OCI-LY7 (cell line): ENCODE results near the gene AGER. TPM values are rescaled to one million over a fixed set of nuclear protein-coding genes. Genes with fewer than 3 reads are reported as not detected.

ENCODE experiments used
- BruUV-seq: library from RNA; stranded (reverse); fragments of 400-500 nt; replicated peaks from 2 replicates; lab custom pipeline; 2021; lab: Mats Ljungman, UMichigan
- CTCF ChIA-PET: fragments of 300-600 bp; sonication (Branson Sonifier 250); formaldehyde crosslinking; loops from one replicate; lab custom pipeline; 2022; ENCODE audit warnings: antibody characterized with exemption; ENCODE audit not compliant: unreplicated experiment; lab: Charles Lee
- POLR2A ChIA-PET: fragments of 300-600 bp; sonication (Branson Sonifier 250); formaldehyde crosslinking; loops from one replicate; lab custom pipeline; 2022; ENCODE audit warnings: antibody characterized with exemption; lab: Charles Lee
- DNase-seq: peaks from one replicate; pipeline ENCODE4 v3.0.0-alpha.2; 2015; ENCODE audit warnings: low spot score
- H2AFZ ChIP-seq: fragments of 200-600 bp; sonication (generic), shearing (Covaris generic); 2 replicates; pipeline ENCODE4 v1.6.1; 2014; ENCODE audit warnings: mild to moderate bottlenecking, antibody characterized with exemption, low read length, moderate library complexity
- H3K27ac ChIP-seq: fragments of 200-600 bp; sonication (generic); 2 replicates; pipeline ENCODE4 v1.5.1; 2014; ENCODE audit warnings: mixed run types, low read depth, mild to moderate bottlenecking, moderate library complexity, low read length, inconsistent platforms; ENCODE audit not compliant: poor library complexity, severe bottlenecking
- H3K36me3 ChIP-seq: fragments of 200-600 bp; sonication (generic); 2 replicates; pipeline ENCODE4 v1.6.1; 2014; ENCODE audit warnings: mild to moderate bottlenecking, antibody characterized with exemption, low read length, moderate library complexity, mixed read lengths; ENCODE audit not compliant: insufficient read depth
- H3K4me1 ChIP-seq: fragments of 200-600 bp; sonication (generic); 2 replicates; pipeline ENCODE4 v1.5.1; 2014; ENCODE audit warnings: mild to moderate bottlenecking, low read length; ENCODE audit not compliant: insufficient read depth, poor library complexity, severe bottlenecking
- H3K4me2 ChIP-seq: fragments of 200-600 bp; sonication (generic); 2 replicates; pipeline ENCODE4 v1.6.1; 2014; ENCODE audit warnings: mild to moderate bottlenecking, low read length
- H3K4me3 ChIP-seq: fragments of 200-600 bp; sonication (generic); 2 replicates; pipeline ENCODE4 v1.5.1; 2014; ENCODE audit warnings: mild to moderate bottlenecking, low read depth, low read length; ENCODE audit not compliant: poor library complexity, severe bottlenecking
- H3K79me2 ChIP-seq: fragments of 200-600 bp; sonication (generic); 2 replicates; pipeline ENCODE4 v1.6.1; 2016; ENCODE audit warnings: low read depth, mild to moderate bottlenecking, low read length, moderate library complexity, mixed read lengths; ENCODE audit not compliant: insufficient read depth
- H3K9me2 ChIP-seq: fragments of 200-600 bp; sonication (generic); 2 replicates; pipeline ENCODE4 v1.6.1; 2016; ENCODE audit warnings: mild to moderate bottlenecking, low read length, mixed read lengths; ENCODE audit not compliant: insufficient read depth
- H3K9me3 ChIP-seq: fragments of 200-600 bp; sonication (generic); 2 replicates; pipeline ENCODE4 v1.6.1; 2014; ENCODE audit warnings: mild to moderate bottlenecking, mixed run types, low read length, mixed read lengths
- H4K20me1 ChIP-seq: fragments of 200-600 bp; sonication (generic); 2 replicates; pipeline ENCODE4 v1.6.1; 2014; ENCODE audit warnings: mild to moderate bottlenecking, antibody characterized with exemption, low read length, moderate library complexity, mixed read lengths; ENCODE audit not compliant: insufficient read depth
- EZH2phosphoT487 ChIP-seq: fragments of 200-600 bp; sonication (generic); IDR thresholded peaks from 2 replicates; pipeline ENCODE4 v1.6.1; 2018; ENCODE audit warnings: low read depth, borderline replicate concordance, mild to moderate bottlenecking, mixed run types, antibody characterized with exemption, low read length, moderate library complexity, mixed read lengths
- intact Hi-C: fragments of 100-400 bp; cut with micrococcal nuclease; formaldehyde crosslinking; loops from one replicate; pipeline ENCODE4 v1.10.0; 2022; ENCODE audit not compliant: unreplicated experiment
- total RNA-seq, 2 experiments: library from RNA; depleted of rRNA in 1 of 2; stranded (reverse); fragments of >200 nt in 1 of 2; shearing (Covaris generic) in 1 of 2; gene quantifications; 2 replicates each; pipeline ENCODE4 v1.2.3, GENCODE V29; 2014 to 2022
- TF ChIP-seq, protein P1 (sequence below): fragments of 200-600 bp; sonication (generic); conservative IDR thresholded peaks from 2 replicates; pipeline ENCODE4 v1.5.1; 2014; ENCODE audit warnings: mild to moderate bottlenecking, antibody characterized with exemption, low read length, moderate library complexity, mixed read lengths

The AGER gene
- total RNA-seq, 2 experiments from 2014 or later: 6.7 to 26.9 TPM

- DNase-seq: no peak
- peak overlapping the region; percentile 87 for H3K4me3 ChIP-seq
- H3K27ac ChIP-seq: peak overlapping the region; percentile 56
- H3K9me2 ChIP-seq: no peaks in the 10 kb centered on the region
- H2AFZ ChIP-seq: peak overlapping the region; percentile 68; the same call in 1 of the 2 replicates
- peaks cover 9% of the 10 kb centered on the region; the same call in 1 of the 2 replicates for H3K36me3 ChIP-seq
- peak overlapping the region; percentile 96 for H3K4me2 ChIP-seq
- H3K9me3 ChIP-seq: no peaks in the 10 kb centered on the region
- intact Hi-C loops: loop anchor here (2.0 kb wide), 1 partner anchor 22 kb away; the partner anchor contains the start of gene PPT2
- BruUV-seq: TSS peak; percentile 84
- H3K79me2 ChIP-seq: peaks cover 14% of the 10 kb centered on the region; the same call in 1 of the 2 replicates
- H4K20me1 ChIP-seq: no peaks in the 10 kb centered on the region
- peaks cover 44% of the 10 kb centered on the region for H3K4me1 ChIP-seq
- ChIA-PET POLR2A (interaction anchor here (0.5 to 2.1 kb wide), 8 partner anchors 12 to 1760 kb away, joined by 3 to 11 read pairs (median 4); partner anchors contain the start of genes ATF6B, GPSM3 and PBX2), CTCF (interaction anchor here (1.3 kb wide), 1 partner anchor 16 kb away, joined by 3 read pairs; the partner anchor contains the start of gene GPSM3)
- no peak for TF ChIP-seq EZH2phosphoT487
- TF ChIP-seq, protein P1, sequence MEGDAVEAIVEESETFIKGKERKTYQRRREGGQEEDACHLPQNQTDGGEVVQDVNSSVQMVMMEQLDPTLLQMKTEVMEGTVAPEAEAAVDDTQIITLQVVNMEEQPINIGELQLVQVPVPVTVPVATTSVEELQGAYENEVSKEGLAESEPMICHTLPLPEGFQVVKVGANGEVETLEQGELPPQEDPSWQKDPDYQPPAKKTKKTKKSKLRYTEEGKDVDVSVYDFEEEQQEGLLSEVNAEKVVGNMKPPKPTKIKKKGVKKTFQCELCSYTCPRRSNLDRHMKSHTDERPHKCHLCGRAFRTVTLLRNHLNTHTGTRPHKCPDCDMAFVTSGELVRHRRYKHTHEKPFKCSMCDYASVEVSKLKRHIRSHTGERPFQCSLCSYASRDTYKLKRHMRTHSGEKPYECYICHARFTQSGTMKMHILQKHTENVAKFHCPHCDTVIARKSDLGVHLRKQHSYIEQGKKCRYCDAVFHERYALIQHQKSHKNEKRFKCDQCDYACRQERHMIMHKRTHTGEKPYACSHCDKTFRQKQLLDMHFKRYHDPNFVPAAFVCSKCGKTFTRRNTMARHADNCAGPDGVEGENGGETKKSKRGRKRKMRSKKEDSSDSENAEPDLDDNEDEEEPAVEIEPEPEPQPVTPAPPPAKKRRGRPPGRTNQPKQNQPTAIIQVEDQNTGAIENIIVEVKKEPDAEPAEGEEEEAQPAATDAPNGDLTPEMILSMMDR: no peak
Measured at GRCh38 chr6:32176476-32177182, 7.4 kb downstream of the AGER start.

GRCh38 chr6:32175711-32176475 lies 8.2 kb downstream of the AGER start, which contains the start of gene AGPAT1:
TSS of gene AGPAT1 (minus strand) at chr6:32176084. CDS start at chr6:32171496, 4,588 bp downstream.
- no peak for TF ChIP-seq EZH2phosphoT487
- TF ChIP-seq, protein P1: no peak
- POLR2A ChIA-PET: interaction anchor here (0.5 to 2.1 kb wide), 6 partner anchors 13 to 1761 kb away, joined by 3 to 11 read pairs (median 4); partner anchors contain the start of genes GPSM3 and PBX2
- peak; percentile 96 for DNase-seq
- Histone ChIP-seq H3K79me2 (peaks cover 14% of the 10 kb centered on the region; the same call in 1 of the 2 replicates), H3K9me2 (no peaks in the 10 kb centered on the region), H3K9me3 (no peaks in the 10 kb centered on the region), H3K4me1 (peaks cover 44% of the 10 kb centered on the region), H3K36me3 (peaks cover 4% of the 10 kb centered on the region; the same call in 1 of the 2 replicates), H3K4me3 (peak within 1 kb of the TSS; percentile 87), H3K27ac (peak within 1 kb of the TSS; percentile 56), H2AFZ (peak within 1 kb of the TSS; percentile 49; the same call in 1 of the 2 replicates), H3K4me2 (peak within 1 kb of the TSS; percentile 96), H4K20me1 (no peaks in the 10 kb centered on the region)
- CTCF ChIA-PET: no interaction called here
- BruUV-seq: no TSS peak
- intact Hi-C loops: loop anchor here (2.0 kb wide), 1 partner anchor 21 kb away; the partner anchor contains the start of gene PPT2
